Measurements from ENCODE around the gene CCM2. TPM values are rescaled to one million over a fixed set of nuclear protein-coding genes. Genes with fewer than 3 reads are reported as not detected.

Gene CCM2
- total RNA-seq, 1 donor from 2014 or later: 52.2 TPM

DNA sequence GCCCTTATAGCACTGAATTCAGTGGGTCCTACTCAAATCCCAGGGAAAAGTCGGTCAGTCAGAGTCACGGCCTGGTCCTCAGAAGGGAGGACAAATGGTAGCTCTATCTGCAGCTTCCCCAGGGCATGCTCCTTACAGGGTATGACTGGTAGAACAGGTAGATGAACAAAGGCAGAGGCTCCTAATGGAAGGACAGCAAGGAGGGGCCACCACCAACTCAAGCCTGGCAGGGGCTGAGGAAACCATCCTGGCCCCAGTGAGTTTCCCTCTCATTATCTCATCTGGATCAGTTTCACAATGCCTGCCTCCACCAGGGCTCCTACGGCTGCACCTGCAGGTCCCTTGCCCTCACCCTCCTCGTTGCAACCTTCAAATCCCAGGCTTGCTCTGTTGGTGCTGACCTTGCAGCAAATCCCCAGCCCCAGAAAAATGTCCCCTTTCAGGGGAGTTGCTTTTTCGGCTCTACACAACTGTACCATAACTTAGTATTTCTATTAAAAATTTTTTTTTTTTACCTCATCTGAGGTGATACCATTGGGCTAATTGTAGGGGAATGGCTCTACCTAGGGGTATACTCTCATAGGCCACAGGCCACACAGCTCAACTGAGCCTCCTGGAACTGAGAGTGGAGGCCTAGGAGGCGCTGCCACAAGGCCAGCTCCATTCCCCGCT is 18.8 kb upstream of the CCM2 start:
- DNase-seq (ENCODE audit: low read depth): no peak

DNA sequence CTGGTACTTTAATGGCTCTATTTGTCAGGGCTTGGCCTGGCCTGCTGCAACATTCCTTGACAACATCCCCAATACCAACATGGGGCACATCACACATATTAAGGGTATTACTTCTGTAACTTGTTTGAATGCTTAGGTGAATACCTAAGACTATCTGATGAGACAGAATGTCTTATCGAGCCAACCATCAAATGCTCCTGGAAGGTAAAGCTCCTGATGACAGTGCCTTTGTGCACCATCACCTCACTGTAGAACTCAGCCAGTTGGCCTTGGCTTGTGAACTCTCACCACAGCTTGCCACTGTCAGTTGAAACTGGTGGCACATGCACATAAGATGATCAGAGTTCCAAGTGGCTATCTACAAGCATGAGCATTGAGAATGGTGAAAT is 17.5 kb upstream of the CCM2 start:
- DNase-seq (ENCODE audit: low read depth): no peak

DNA sequence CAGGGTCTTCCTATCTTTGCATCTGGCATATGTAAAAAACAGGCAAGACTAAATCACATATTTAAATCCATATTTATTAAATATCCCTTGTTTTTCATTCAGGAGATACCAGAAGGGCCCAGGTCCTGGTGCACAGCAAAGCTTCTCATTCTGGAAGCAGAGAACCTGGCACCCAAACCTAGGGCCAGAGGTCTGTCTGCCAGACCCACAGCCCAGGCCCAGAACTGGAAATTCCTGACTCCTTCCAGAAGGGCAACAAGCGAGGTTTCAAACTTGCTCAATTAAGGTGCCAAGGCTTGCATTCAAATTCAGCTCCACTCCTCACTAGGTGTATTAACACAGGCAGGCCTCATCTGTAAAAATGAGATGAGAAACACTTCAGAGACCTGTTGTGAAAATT is 17.0 kb upstream of the CCM2 start:
- no peak for DNase-seq (ENCODE audit: low read depth)

DNA sequence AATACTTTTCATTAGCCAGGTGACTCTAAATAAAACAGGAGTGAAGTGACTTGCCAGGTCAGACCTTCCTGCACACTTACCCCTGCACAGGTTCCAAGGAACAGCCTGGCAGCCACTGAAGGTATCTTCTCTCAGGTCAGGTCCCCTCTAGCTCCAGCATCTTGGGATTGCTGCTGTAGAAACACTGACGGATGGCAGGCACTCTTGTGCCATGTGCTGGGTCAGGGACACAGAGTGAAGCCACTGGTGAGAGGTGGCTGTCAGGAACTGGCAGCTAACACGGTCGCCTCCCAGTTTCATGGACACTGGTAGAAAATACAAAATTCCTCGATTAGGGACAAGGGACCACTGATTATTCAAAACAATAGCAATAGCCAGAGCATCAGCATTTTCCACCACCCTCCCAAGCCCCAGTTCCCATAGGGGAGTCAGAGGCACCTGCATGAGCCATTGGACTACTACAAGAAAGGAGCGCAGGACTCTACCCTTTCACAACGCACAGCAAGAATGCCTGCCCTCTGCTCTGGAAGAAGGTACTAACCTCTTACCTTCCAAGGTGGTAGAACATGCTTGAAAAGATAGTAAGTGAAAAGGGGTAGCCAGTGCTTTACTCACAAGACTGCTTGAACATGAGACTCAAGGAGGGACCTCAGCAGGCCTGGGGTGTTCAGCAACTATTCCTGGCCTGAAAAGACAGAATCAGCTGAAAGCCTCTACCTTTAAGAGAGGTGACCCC is 16.1 kb upstream of the CCM2 start:
- DNase-seq (ENCODE audit: low read depth): no peak

DNA sequence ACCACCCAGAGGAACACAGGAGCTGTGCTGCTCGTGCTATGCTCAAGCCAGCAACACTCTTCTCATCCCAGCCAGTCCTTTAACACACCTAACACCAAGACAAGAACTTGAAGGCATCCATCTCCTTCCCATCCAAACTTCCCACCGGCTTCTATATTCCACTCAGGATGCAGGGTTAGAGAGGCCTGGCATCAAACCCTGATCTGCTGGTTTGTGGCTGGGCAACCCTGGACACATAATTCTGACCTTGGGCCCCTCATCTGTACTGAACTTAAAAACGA is 15.6 kb upstream of the CCM2 start:
- no peak for DNase-seq (ENCODE audit: low read depth)

DNA sequence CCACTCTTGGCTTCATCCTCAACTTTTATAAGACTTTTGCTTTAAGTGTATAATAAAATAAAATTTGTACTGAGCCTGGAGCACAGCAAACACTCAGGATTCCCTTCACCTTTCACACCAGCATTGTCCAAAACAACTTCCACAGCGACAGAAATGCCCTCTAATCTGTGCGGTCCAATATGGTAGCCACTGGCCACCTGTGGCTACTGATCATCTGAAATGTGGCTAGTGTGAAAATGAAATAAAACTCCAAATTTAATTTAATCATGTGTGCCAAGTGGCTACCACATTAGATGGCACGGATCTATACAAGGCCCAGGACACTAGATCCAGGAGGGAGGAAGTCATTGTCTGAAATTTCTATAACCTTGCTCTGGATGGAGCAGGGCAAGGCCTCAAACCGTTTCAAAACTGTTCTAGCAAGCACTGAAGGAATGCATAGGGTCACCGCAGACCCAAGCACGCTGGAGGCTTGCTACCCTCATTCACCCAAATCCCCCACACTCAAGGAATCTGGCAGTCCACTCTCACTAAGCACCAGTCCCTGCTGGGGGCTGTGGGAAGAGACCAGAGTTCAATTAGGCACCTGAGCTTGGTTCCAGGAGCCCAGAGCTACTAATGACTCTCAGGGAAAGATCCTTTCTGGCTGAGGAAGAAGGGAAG is 14.8 kb upstream of the CCM2 start:
- DNase-seq (ENCODE audit: low read depth): no peak

DNA sequence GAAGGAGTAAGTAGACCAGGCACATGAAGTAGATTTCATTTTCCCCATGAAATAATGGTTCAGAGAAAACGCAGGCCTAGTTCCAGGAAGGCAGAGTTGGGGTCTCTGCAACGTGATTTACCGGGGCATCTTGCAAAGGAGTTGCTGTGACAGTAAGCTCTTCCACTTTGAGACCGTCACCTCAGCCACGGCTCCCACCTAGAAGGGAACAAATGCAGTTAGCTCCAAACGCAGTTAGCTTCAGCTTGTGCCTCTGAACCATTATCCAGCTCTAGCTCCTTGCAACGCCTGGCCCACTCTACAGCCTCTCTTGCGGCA is 14.1 kb upstream of the CCM2 start:
- no peak for DNase-seq (ENCODE audit: low read depth)

DNA sequence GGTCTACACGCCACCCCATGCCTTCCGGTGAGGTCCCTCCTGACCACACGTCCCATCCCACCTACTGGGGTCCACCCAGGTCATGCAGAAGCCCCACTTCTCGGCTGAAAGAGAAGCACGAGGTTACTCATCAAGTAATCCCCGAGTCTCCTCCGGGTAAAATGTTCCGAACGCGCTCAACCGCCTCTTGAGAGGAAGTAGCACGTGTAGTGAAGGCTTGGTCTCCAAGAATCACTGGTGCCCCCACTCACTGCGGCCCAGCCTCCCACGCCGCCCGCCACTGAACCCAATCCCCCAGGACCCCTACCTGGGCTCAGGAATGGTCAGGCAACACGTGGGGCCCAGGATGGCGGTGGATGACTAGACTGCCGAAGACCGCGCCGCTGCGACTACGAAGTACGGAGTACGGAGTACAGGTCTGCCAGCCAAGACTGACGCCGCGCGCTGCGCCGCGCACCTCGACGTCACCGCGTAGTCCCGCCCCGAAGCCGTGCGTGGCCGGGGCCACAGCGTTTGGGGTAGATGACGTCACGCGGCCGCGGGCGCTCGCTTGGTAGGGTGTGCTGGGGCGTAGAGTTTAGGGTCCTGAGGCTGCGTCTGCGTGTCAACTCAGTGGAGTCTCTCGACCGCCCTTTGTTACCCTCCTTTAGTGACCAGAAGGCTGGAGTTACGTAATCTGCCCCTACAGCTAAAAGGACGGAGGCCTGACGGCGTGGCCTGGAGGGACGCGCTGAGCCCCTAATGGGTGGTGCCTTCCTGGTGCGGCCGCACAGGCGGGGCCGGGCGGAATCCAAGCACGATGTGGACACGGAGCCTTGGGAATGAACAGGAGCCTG is 13.6 kb upstream of the CCM2 start:
- peak; percentile 82 for DNase-seq (ENCODE audit: low read depth)

DNA sequence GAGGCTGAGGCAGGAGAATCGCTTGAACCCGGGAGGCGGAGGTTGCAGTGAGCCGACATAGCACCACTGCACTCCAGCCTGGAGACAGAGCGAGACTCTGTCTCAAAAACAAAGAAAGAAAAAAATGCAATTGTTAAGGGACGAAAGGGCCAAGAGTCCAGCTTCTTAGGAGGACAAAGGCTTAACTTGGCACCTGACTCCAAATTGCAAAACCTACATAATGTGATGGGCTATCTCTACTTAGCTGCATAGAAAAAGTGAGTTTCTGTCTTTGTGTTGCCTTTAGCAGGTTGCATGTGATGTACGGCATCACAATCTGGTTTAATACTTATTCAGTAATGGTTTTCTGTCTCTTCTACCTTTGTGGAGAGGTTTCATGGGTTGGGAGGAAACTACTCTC is 12.5 kb upstream of the CCM2 start:
- no peak for DNase-seq (ENCODE audit: low read depth)

DNA sequence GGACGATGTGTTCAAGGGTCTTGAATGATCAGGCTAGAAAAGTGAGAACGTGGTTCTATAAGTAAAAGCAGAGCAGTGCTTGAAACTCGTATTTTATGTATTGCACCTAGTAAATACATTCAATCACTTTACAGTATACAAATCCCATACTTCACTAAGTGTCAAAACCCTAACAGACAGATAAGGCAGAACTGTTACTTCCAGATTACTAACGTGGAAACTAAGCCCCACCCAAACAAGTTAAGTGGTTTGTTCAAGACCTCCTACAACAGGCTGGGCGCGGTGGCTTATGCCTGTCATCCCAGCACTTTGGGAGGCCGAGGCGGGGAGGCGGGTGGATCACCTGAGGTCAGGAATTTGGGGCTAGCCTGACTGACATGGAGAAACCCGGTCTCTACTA is 12.0 kb upstream of the CCM2 start:
- no peak for DNase-seq (ENCODE audit: low read depth)

DNA sequence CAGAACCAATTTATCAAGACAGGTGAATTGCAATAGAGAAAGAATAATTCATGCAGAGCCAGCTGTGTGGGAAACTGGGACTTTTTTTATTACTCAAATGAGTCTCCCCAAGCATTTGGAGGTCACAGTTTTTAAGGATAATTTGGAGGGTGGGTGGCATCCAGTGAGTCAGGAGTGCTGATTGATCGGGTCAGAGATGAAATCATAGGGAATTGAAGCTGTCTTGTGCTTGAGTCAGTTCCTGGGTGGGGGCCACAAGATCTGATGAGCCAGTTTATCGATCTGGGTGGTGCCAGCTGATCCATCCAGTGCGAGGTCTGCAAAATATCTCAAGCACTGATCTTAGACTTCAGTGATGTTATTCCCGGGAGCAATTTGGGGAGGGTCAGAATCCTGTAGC is 11.3 kb upstream of the CCM2 start:
- no peak for DNase-seq (ENCODE audit: low read depth)

DNA sequence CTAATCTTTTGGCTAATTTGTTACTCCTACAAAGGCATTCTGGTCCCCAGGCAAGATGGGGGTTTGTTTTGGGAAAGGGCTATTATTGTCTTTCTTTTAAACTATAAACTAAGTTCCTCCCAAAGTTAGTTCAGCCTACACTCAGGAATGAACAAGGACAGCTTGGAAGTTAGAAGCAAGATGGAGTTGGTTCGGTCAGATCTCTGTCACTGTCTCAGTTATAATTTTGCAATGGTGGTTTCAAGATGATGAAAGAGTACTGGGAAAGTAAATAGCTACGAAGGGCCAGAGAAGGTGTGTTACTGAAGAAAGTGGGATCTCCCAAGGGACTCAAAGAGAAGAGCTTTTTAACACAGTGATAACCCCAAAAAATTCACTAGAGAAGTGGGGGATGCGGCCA is 10.9 kb upstream of the CCM2 start:
- DNase-seq (ENCODE audit: low read depth): no peak

DNA sequence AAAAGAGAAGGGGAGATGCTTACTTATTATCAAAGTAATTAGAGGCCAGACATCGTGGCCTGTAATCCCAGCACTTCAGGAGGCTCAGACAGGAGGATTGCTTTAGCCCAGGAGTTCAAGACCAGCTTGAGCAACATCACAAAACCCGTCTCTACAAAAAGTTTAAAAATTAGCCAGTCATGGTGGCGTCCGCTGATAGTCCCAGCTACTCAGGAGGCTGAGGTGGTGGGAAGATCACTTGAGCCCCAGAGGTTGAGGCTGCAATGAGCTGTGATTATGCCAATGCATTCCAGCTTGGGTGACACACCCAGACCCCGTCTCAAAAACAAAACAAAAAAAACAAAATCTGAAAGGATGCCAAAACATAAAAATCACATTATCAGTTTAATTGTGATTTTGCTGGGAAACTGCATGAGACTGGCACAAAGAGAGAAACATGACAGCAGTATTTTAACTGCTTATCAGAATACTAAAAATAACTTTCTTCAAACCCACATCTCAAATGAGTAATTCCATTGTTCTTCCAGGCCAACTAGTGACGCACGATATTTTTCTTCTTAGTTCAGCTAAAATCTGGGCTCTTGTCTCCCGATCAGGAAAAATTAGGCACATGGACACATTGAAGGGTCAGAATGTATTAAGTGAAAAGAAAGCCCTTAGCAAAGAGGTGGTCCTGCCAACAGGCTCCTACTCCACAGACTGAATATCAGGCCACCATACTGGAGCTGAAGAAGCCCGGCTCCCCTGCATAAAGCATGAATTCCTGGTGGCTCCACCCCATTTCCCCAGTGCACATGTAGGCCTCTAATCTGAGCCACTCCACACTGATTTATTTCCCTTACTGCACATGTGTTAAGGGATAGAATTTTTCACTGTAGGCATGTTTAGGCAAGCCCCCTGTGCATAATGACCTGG is 9.6 kb upstream of the CCM2 start:
- DNase-seq (ENCODE audit: low read depth): peak; percentile 30

DNA sequence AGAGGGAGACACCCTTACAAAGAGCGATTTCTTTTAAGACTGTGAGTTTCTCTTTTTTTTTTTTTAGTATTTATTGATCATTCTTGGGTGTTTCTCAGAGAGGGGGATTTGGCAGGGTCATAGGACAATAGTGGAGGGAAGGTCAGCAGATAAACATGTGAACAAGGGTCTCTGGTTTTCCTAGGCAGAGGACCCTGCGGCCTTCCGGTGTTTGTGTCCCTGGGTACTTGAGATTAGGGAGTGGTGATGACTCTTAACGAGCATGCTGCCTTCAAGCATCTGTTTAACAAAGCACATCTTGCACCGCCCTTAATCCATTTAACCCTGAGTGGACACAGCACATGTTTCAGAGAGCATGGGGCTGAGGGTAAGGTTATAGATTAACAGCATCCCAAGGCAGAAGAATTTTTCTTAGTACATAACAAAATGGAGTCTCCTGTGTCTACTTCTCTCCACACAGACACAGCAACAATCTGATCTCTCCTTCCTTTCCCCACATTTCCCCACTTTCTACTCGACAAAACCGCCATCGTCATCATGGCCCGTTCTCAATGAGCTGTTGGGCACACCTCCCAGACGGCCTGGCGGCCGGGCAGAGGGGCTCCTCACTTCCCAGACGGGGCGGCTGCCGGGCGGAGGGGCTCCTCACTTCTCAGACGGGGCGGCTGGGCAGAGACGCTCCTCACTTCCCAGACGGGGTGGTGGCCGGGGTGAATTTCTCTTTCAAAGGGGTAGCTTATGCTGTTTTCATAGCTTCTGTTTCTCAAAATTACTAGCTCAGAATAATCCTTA is 7.8 kb upstream of the CCM2 start:
- peak; percentile 36 for DNase-seq (ENCODE audit: low read depth)

DNA sequence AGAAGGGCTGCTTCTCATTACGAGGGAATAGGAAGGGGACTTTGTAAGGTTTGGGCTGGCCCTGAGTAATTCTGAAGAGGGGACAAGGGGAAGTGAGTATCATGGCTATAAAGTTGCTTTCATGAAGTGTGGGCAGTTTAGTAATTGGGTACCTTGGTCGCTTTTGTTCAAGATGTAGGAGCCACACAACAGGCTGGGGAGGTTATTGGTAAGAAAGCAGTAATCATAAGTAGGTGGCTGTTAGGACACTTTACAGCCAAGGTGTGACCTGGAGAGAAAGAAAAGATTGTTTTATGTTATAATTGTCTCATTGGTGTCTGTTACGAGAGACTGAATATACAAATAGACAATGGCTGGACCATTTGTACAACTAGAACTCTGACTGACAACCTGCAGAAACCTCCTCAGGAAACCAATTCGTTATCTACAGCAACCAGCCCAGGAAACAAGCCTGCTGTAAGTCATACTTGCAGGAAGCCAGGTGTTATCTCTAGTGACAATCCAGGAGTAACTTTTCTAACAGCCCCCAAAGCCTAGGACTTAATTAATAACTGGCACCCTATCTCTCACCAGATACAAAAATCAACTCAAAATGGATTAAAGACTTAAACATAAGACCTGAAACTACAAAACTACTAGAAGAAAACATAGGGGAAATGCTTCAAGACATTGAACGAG is 5.0 kb upstream of the CCM2 start:
- DNase-seq (ENCODE audit: low read depth): no peak

DNA sequence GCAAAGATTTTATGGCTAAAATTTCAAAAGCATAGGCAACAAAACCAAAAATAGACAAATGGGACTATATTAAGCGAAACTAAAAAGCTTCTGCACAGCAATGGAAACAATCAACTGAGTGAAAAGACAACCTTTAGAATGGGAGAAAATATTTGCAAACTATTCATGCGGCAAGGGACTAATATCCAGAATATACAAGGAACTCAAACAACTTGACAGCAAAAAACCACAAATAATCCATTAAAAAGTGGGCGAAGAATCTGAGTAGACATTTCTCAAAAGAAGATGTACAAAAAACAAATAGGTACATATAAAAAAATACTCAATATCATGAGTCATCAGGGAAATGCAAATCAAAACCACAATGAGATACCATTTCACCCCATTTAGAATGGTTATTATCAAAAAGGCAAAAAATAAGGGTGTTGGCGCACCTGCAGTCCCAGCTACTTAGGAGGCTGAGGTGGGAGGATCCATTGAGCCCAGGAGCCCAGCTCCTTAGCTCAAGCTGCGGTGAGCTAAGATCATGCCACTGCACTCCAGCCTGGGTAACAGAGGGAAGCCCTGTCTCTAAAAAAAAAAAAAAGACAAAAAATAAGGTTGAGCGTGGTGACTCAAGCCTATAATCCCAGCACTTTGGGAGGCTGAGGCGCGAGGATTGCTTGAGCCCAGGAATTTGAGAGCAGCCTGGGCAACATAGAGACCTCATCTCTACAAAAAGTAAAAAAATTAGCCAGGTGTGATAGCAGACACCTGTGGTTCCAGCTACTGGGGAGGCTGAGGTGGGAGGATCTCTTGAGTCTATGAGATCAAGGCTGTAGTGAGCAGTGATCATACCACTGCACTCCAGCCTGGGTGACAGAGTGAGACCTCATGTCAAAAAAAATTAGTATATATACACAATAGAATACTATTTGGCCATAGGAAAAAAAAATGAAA is 4.2 kb upstream of the CCM2 start:
- no peak for DNase-seq (ENCODE audit: low read depth)

DNA sequence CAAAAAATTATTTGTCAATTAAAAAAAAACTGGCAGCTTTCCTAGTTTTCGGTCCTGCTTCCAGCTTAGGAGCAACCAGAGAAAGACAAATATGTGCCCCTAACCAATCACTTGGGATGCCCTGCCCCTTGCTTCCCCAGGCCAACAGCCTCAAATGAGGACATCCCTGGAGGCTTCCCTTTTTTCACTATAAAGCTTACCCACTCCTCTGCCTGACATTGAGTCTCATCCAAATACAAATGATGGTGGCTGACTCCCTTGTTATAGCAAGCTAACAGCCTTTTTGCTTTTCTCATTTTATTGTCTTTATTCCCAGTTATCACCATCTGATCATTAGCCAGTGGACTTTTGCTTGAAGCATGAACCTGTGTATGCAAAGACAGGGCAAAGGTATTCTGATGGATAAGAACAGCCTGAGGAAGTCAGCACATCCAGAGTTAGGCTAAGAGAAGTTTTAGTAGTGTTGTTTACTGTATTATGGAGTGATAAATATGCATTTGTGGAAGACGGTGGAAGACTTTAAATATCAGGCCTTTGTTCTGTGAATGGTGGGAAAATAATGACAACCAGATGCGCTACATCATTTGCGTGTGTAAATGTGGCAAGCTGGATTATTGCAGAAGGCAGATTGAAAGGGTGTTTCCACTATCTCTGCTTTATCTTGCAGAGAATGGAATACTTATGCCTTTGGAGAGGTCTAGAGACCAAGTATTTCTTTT is 1.7 kb upstream of the CCM2 start:
- DNase-seq (ENCODE audit: low read depth): no peak

Data from renal cortical epithelial cell (primary cell).